ENCODE measurements around the gene PAK1IP1.
"Not testable (repeated sequence)": the region's sequence is repeated elsewhere in the genome, so short reads cannot be mapped to it uniquely, and the experiment has no call there.

PAK1IP1 gene, protein sequence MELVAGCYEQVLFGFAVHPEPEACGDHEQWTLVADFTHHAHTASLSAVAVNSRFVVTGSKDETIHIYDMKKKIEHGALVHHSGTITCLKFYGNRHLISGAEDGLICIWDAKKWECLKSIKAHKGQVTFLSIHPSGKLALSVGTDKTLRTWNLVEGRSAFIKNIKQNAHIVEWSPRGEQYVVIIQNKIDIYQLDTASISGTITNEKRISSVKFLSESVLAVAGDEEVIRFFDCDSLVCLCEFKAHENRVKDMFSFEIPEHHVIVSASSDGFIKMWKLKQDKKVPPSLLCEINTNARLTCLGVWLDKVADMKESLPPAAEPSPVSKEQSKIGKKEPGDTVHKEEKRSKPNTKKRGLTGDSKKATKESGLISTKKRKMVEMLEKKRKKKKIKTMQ

DNA sequence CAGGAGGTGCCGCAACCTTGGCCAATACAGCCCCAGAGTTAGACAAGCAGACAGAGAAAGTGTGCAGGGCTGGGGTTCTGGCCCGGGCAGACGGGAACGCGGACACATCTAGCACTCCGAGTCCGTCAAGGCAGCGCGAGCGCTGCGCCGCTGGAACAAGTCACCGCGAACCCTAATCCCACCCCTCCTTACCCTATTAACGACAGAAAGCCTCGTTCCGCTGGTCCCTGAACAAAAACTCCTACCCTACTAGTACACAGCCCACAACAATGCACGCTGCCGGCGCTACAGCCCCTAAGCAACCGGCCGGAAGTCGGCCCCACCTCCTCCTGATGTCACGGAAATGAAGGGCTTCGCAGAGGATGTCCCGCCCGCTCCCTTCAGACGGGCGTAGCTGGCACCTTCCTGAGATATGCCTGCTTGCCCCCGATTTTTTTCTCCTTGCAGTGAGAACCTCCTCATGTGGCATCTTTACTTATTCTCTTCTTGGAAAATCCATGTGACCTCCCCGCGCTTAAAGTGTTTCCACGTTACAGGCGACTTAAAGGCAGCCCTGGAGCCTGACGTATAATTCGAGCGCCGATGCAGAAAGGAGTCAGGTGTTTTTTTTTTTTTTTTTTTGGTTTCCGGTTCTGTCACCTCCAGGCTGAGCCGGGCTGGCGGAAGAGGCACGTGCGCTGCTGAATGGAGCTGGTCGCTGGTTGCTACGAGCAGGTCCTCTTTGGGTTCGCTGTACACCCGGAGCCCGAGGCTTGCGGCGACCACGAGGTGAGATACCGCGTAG, at the start of gene PAK1IP1, which contains the start of gene C6orf52:
PAK1IP1 (plus strand) TSS at position 671 of the 784 bp plus-strand sequence; CDS start at position 685, 14 bp downstream.
C6orf52 (minus strand) TSS at position 315 of the 784 bp plus-strand sequence. CDS start 7,066 bp downstream, outside the sequence.
- DNase-seq (ENCODE audit: low read depth, low spot score): peak; percentile 95
- TF ChIP-seq, protein P1, sequence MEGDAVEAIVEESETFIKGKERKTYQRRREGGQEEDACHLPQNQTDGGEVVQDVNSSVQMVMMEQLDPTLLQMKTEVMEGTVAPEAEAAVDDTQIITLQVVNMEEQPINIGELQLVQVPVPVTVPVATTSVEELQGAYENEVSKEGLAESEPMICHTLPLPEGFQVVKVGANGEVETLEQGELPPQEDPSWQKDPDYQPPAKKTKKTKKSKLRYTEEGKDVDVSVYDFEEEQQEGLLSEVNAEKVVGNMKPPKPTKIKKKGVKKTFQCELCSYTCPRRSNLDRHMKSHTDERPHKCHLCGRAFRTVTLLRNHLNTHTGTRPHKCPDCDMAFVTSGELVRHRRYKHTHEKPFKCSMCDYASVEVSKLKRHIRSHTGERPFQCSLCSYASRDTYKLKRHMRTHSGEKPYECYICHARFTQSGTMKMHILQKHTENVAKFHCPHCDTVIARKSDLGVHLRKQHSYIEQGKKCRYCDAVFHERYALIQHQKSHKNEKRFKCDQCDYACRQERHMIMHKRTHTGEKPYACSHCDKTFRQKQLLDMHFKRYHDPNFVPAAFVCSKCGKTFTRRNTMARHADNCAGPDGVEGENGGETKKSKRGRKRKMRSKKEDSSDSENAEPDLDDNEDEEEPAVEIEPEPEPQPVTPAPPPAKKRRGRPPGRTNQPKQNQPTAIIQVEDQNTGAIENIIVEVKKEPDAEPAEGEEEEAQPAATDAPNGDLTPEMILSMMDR (IDR thresholded peaks at IDR 0.05; ENCODE audit: low read depth, low read length): no peak
- H3K4me3 ChIP-seq (ENCODE audit: low read depth, low read length): peak within 1 kb of the TSS; percentile 95
- in situ Hi-C loops (cut with HindIII; ENCODE audit: low sequenced_read_pairs): no loop called here

DNA sequence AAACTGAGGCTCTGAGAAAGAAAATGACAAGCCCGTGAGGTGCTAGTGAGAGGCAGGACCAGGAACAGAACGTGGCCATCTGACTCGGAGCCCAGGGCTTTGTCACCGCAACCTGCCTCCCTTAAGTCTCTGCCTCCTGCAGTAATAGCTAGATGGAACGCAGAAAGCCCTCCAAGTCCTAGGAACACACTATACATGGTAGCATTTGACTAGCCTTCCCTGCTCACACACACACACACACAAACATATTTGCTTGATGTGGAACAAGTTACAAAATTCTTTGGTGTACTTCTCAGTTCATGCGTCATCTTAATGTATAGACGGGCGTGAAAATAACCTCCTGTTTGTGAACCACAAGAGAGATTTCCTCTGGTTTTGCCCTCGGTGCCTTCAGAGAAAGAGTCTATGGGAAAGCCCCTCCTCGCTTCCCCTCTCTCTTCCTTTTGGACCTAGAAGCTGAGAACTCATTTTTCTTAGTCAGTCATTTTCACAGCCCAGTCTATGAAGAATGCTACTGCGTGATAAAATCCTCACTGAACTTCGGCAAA, 39.2 kb upstream of the PAK1IP1 start:
- no peak overlapping the region for H3K4me3 ChIP-seq (ENCODE audit: low read depth, low read length)
- TF ChIP-seq, protein P1 (IDR thresholded peaks at IDR 0.05; ENCODE audit: low read depth, low read length): no peak
- no peak for DNase-seq (ENCODE audit: low read depth, low spot score)
- in situ Hi-C loops (cut with HindIII; ENCODE audit: low sequenced_read_pairs): no loop called here

DNA sequence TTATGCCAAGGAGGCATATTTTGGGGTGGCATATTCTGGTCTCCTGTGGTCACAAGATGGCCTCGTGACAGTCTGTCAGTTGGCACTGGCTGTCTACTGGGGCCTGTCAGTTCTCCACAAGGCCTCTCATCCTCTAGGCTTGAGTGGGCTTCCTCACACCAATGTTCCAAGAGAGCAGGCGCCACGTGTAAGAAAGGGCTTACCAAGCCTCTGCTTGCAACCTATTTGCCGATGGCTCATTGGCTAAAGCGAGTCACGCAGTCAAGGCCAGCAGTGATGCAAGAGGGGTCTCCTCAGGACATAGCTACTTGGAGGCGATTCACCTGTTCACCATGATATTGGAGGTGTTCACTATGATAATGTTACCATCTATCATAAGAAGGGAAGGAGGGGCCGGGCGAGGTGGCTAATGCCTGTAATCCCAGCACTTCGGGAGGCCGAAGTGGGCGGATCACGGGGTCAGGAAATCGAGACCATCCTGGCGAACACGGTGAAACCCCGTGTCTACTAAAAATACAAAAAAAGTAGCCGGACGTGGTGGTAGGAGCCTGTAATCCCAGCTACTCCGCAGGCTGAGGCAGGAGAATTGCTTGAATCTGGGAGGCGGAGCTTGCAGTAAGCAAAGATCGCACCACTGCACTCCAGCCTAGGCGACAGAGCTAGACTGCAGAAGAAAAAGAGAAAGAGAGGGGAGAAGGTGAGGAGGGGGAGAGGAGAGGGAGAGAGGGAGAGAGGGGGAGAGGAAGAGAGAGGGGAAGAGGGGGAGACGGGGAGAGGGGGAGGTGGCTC, 35.7 kb upstream of the PAK1IP1 start:
- TF ChIP-seq, protein P1 (IDR thresholded peaks at IDR 0.05; ENCODE audit: low read depth, low read length): no peak
- in situ Hi-C loops (cut with HindIII; ENCODE audit: low sequenced_read_pairs): no loop called here
- peak overlapping the region; percentile 18 for H3K4me3 ChIP-seq (ENCODE audit: low read depth, low read length)
- no peak for DNase-seq (ENCODE audit: low read depth, low spot score)

DNA sequence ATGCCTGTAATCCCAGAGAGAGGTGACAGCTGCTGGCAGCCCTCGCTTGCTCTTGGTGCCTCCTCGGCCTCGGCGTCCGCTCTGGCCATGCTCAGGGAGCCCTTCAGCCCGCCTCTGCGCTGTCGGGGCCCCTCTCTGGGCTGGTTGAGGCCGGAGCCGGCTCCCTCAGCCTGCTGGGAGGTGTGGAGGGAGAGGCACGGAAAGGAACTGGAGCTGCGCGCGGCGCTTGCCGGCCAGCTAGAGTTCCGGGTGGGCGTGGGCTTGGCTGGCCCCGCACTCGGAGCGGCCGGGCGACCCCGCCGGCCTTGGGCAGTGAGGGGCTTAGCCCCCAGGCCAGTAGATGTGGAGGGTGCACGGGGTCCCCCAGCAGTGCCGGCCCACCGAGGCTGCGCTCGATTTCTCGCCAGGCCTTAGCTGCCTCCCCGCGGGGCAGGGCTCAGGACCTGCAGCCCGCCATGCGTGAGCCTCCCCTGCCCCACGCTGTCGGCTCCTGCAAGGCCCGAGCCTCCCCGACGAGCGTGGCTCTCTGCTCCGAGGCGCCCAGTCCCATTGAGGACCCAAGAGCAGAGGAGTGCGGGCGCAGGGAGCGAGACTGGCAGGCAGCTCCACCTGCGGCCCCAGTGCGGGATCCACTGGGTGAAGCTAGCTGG, 34.9 kb upstream of the PAK1IP1 start:
- no peak for DNase-seq (ENCODE audit: low read depth, low spot score)

DNA sequence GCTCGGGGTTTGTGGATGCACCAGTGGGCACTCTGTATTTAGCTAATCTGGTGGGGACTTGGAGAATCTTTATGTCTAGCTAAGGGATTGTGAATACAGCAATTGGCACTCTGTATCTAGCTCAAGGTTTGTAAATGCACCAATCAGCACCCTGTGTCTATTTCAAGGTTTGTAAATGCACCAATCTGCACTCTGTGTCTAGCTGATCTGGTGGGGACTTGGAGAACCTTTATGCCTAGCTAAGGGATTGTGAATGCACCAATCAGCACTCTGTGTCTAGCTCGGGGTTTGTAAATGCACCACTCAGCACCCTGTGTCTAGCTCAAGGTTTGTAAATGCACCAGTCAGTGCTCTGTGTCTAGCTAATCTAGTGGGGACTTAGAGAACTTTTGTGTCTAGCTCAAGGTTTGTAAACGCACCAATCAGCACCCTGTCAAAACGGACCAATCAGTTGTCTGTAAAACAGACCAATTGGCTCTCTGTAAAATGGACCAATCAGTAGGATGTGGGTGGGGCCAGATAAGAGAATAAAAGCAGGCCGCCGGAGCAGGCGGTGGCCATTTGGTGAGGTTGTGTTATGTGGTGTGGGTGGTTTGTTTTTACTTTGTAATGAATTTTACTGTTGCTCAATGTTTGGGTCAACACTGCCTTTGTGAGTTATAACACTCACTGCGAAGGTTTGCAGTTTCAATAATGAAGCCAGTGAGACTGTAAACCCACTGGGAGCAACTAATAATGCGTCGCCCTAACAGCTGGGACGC, 34.2 kb upstream of the PAK1IP1 start:
- in situ Hi-C loops (cut with HindIII; ENCODE audit: low sequenced_read_pairs); DNase-seq (ENCODE audit: low read depth, low spot score); H3K4me3 ChIP-seq (ENCODE audit: low read depth, low read length): not testable (repeated sequence)

More for the DNA sequence above, 34.9 kb upstream of the PAK1IP1 start:
- peak overlapping the region; percentile 18 for H3K4me3 ChIP-seq (ENCODE audit: low read depth, low read length)
- in situ Hi-C loops (cut with HindIII; ENCODE audit: low sequenced_read_pairs): no loop called here
- TF ChIP-seq, protein P1 (IDR thresholded peaks at IDR 0.05; ENCODE audit: low read depth, low read length): no peak

DNA sequence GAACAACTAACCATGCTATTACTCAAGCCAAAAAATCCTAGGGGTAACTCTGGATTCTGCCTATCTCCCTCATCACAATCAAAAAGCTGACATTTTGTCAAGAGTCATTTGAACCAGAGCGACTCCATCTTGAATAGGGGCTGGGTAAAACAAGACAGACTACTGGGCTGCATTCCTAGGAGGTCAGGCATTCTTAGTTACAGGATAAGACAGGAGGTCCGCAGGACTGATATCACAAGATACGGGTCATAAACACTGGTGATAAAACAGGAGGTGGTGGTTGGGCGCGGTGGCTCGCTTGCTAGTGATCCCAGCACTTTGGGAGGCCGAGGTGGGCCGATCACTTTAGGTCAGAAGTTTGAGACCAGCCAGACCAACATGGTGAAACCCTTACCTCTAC, 32.6 kb upstream of the PAK1IP1 start:
- in situ Hi-C loops (cut with HindIII; ENCODE audit: low sequenced_read_pairs): no loop called here
- no peak for DNase-seq (ENCODE audit: low read depth, low spot score)
- TF ChIP-seq, protein P1 (IDR thresholded peaks at IDR 0.05; ENCODE audit: low read depth, low read length): no peak
- H3K4me3 ChIP-seq (ENCODE audit: low read depth, low read length): no peak overlapping the region

All from astrocyte of the spinal cord (primary cell).